SU-DHL-6 (cell line): Measurements from ENCODE around the gene METTL24.

ENCODE experiments used
- CTCF ChIP-seq: fragments of 200-600 bp; sonication (generic); IDR thresholded peaks from one replicate; pipeline ENCODE4 v1.5.1; 2017; ENCODE audit warnings: antibody characterized with exemption, mild to moderate bottlenecking, low read length, moderate library complexity; ENCODE audit not compliant: insufficient read depth, poor library complexity, severe bottlenecking
- EZH2phosphoT487 ChIP-seq: fragments of 200-600 bp; sonication (generic), shearing (Covaris generic); conservative IDR thresholded peaks from 2 replicates; pipeline ENCODE4 v1.6.1; 2018; ENCODE audit warnings: mild to moderate bottlenecking, antibody characterized with exemption, low read length, moderate library complexity, mixed read lengths

- no peak for TF ChIP-seq CTCF
- no peak for TF ChIP-seq EZH2phosphoT487
Measured at GRCh38 chr6:110324548-110324947, 33.6 kb downstream of the METTL24 start.
